SK-N-SH (cell line): ENCODE measurements around the gene WDR86. TPM values are rescaled to one million over a fixed set of nuclear protein-coding genes. Genes with fewer than 3 reads are reported as not detected.

ENCODE experiments used
- CTCF ChIA-PET: fragments of 300-600, 350-600 bp; formaldehyde crosslinking; extraction: SDS; loops from one replicate; lab custom pipeline; 2021; lab: Yijun Ruan, JAX
- POLR2A ChIA-PET: fragments of 350-600 bp; sonication (Branson Sonifier 250); formaldehyde crosslinking; extraction: SDS; loops from one replicate; lab custom pipeline; 2020; ENCODE audit warnings: antibody characterized with exemption, inconsistent platforms; lab: Yijun Ruan, JAX
- DNase-seq: peaks from one replicate; pipeline ENCODE4 v3.0.0; 2012
- H2AFZ ChIP-seq: fragments of 200-600 bp; sonication (generic); 2 replicates; pipeline ENCODE4 v1.8.1; 2016; ENCODE audit warnings: antibody characterized with exemption, mild to moderate bottlenecking, low read depth
- H3F3A ChIP-seq: fragments of 200-600 bp; sonication (generic); replicated peaks from 2 replicates; pipeline ENCODE3; 2016; ENCODE audit warnings: antibody characterized with exemption, mild to moderate bottlenecking; ENCODE audit not compliant: insufficient read depth
- H3K27ac ChIP-seq, 2 experiments: fragments of 200-500 bp in 1 of 2; fragments of 200-600 bp in 1 of 2; sonication (Bioruptor generic) in 1 of 2; sonication (generic), shearing (Covaris generic) in 1 of 2; 2 replicates each; pipeline versions ENCODE4 v1.5.1 to v1.6.1; 2014 to 2016; ENCODE audit warnings: low read depth in 2 of 2, inconsistent platforms in 1 of 2, low read length in 1 of 2, mild to moderate bottlenecking in 1 of 2, mixed read lengths in 1 of 2
- H3K27me3 ChIP-seq: fragments of 200-600 bp; sonication (generic), shearing (Covaris generic); 2 replicates; pipeline ENCODE4 v1.6.1; 2016; ENCODE audit warnings: mixed run types; ENCODE audit not compliant: insufficient read depth
- H3K36me3 ChIP-seq, 2 experiments: fragments of 200-500 bp in 1 of 2; fragments of 200-600 bp in 1 of 2; sonication (Bioruptor generic) in 1 of 2; sonication (generic) in 1 of 2; replicated peaks in 1 of 2; 2 replicates each; pipeline versions ENCODE3 to v1.5.1; 2014 to 2016; ENCODE audit warnings: low read length in 1 of 2, mild to moderate bottlenecking in 1 of 2; ENCODE audit not compliant: insufficient read depth in 2 of 2, control insufficient read depth in 1 of 2
- H3K4me1 ChIP-seq, 2 experiments: fragments of 200-500 bp in 1 of 2; fragments of 200-600 bp in 1 of 2; sonication (Bioruptor generic) in 1 of 2; sonication (generic), shearing (Covaris generic) in 1 of 2; 2 replicates each; pipeline versions ENCODE4 v1.5.1 to v1.6.1; 2014 to 2016; ENCODE audit warnings: low read depth in 1 of 2, low read length in 1 of 2, mixed run types in 1 of 2; ENCODE audit not compliant: insufficient read depth in 2 of 2, control insufficient read depth in 1 of 2
- H3K4me2 ChIP-seq: fragments of 200-600 bp; sonication (generic), shearing (Covaris generic); 2 replicates; pipeline ENCODE4 v1.6.1; 2017; ENCODE audit warnings: mixed run types
- H3K4me3 ChIP-seq, 2 experiments: fragments of 200-500 bp in 1 of 2; fragments of 200-600 bp in 1 of 2; sonication (Bioruptor generic) in 1 of 2; sonication (generic), shearing (Covaris generic) in 1 of 2; 2 replicates each; pipeline versions ENCODE4 v1.5.1 to v1.8.1; 2014 to 2016; ENCODE audit warnings: low read depth in 2 of 2, inconsistent platforms in 1 of 2, low read length in 1 of 2, mild to moderate bottlenecking in 1 of 2, mixed read lengths in 1 of 2, moderate library complexity in 1 of 2
- H3K79me2 ChIP-seq: fragments of 200-600 bp; sonication (generic); 2 replicates; pipeline ENCODE4 v1.8.1; 2017; ENCODE audit warnings: mild to moderate bottlenecking; ENCODE audit not compliant: insufficient read depth
- H3K9ac ChIP-seq: fragments of 200-600 bp; sonication (generic); 2 replicates; pipeline ENCODE4 v1.6.1; 2017; ENCODE audit warnings: mixed run types
- H3K9me2 ChIP-seq: fragments of 200-600 bp; sonication (generic); 2 replicates; pipeline ENCODE4 v1.6.1; 2017; ENCODE audit warnings: mixed run types
- H3K9me3 ChIP-seq: fragments of 200-600 bp; sonication (generic); 2 replicates; pipeline ENCODE4 v1.6.1; 2017; ENCODE audit warnings: mixed run types, mild to moderate bottlenecking, moderate library complexity
- H4K20me1 ChIP-seq: fragments of 200-600 bp; sonication (generic); 2 replicates; pipeline ENCODE4 v1.6.1; 2017; ENCODE audit warnings: mild to moderate bottlenecking, mixed run types; ENCODE audit not compliant: insufficient read depth
- CHD2 ChIP-seq: fragments of 150-350 bp; IDR thresholded peaks from 2 replicates; pipeline ENCODE4 v1.6.1; 2018; ENCODE audit warnings: low read length; ENCODE audit not compliant: partially characterized antibody
- CTCF ChIP-seq: fragments of 200-600 bp; sonication (generic); IDR thresholded peaks from 2 replicates; pipeline ENCODE4 v1.6.1; 2017; ENCODE audit warnings: antibody characterized with exemption, mild to moderate bottlenecking, moderate library complexity
- ELF1 ChIP-seq: IDR thresholded peaks from 2 replicates; pipeline ENCODE4 v1.4.0; 2012
- EP300 ChIP-seq, 2 experiments: IDR thresholded peaks; 2 replicates each; pipeline versions ENCODE4 v1.4.0 to v1.6.1; 2012; ENCODE audit warnings: borderline replicate concordance in 1 of 2, low read depth in 1 of 2, low read length in 1 of 2
- EZH2phosphoT487 ChIP-seq: fragments of 200-600 bp; sonication (generic); IDR thresholded peaks from 2 replicates; pipeline ENCODE4 v1.6.1; 2017; ENCODE audit warnings: low read depth, mixed run types, mild to moderate bottlenecking, antibody characterized with exemption, moderate library complexity, borderline replicate concordance
- FOXJ3 ChIP-seq: sonication (generic); formaldehyde crosslinking; IDR thresholded peaks from 2 replicates; pipeline ENCODE4 v1.5.1; 2020; ENCODE audit warnings: mild to moderate bottlenecking, missing genetic modification reagents
- GABPA ChIP-seq: IDR thresholded peaks from 2 replicates; pipeline ENCODE4 v1.4.0; 2012; ENCODE audit warnings: low read depth, mild to moderate bottlenecking
- GATA2 ChIP-seq: sonication (generic); formaldehyde crosslinking; IDR thresholded peaks from 2 replicates; pipeline ENCODE4 v1.5.0; 2020; ENCODE audit warnings: mild to moderate bottlenecking, missing genetic modification reagents
- IRF3 ChIP-seq: fragments of 150-350 bp; IDR thresholded peaks from 2 replicates; pipeline ENCODE4 v1.6.1; 2016; ENCODE audit warnings: mild to moderate bottlenecking, low read depth, low read length
- MEF2A ChIP-seq: IDR thresholded peaks from 2 replicates; pipeline ENCODE4 v1.4.0; 2012; ENCODE audit warnings: low read depth, borderline replicate concordance
- NFIC ChIP-seq: IDR thresholded peaks from 2 replicates; pipeline ENCODE4 v1.4.0; 2012; ENCODE audit warnings: borderline replicate concordance
- PBX3 ChIP-seq: IDR thresholded peaks from 2 replicates; pipeline ENCODE4; 2012
- POLR2AphosphoS5 ChIP-seq: IDR thresholded peaks from 2 replicates; pipeline ENCODE4 v1.6.1; 2012; ENCODE audit warnings: low read depth, low read length
- RXRA ChIP-seq: IDR thresholded peaks from 2 replicates; pipeline ENCODE4 v1.4.0; 2012; ENCODE audit warnings: low read depth, mild to moderate bottlenecking, borderline replicate concordance
- TCF12 ChIP-seq: IDR thresholded peaks from 2 replicates; pipeline ENCODE4 v1.4.0; 2012
- USF1 ChIP-seq: IDR thresholded peaks from 2 replicates; pipeline ENCODE4 v1.4.0; 2012; ENCODE audit warnings: low read depth, borderline replicate concordance
- USF2 ChIP-seq: fragments of 150-350 bp; IDR thresholded peaks from 2 replicates; pipeline ENCODE4 v1.6.1; 2017; ENCODE audit warnings: antibody characterized with exemption, low read length, low read depth, borderline replicate concordance
- WGBS: methylation state at CpG from one replicate; pipeline ENCODE4 v1.1.6; 2017; ENCODE audit warnings: low lambda C conversion rate; 5-methylcytosine and 5-hydroxymethylcytosine counted together
- polyA plus RNA-seq, 3 experiments: library from polyadenylated mRNA; depleted of rRNA; stranded (reverse); fragments of >200 nt; gene quantifications; 2 replicates each; pipeline ENCODE4 v1.2.3, GENCODE V29; 2012

Gene WDR86
- polyA plus RNA-seq, 1 of the 3 experiments (the other 2 are of a cell fraction) = 1.0 TPM

- TF ChIP-seq CTCF = no peak
Measured at GRCh38 chr7:151451156-151451555, 41.3 kb upstream of the WDR86 start (continued).

- no peaks in the 10 kb centered on the region for H4K20me1 ChIP-seq
- no peak for TF ChIP-seq MEF2A
- TF ChIP-seq RXRA = no peak
- no peak for TF ChIP-seq EZH2phosphoT487
- TF ChIP-seq USF1 = no peak
- no peak for TF ChIP-seq PBX3
- no peak for TF ChIP-seq USF2
- TF ChIP-seq GABPA = no peak
- TF ChIP-seq FOXJ3 = no peak
- TF ChIP-seq IRF3 = no peak
- no peak for TF ChIP-seq NFIC
- TF ChIP-seq POLR2AphosphoS5 = no peak
- no peak for TF ChIP-seq TCF12
- no peak for TF ChIP-seq EP300 (IDR thresholded peaks at IDR 0.05; ENCODE audit: borderline replicate concordance in 1 of 2, low read depth in 1 of 2, low read length in 1 of 2)
- TF ChIP-seq CHD2 = no peak
- no peak for TF ChIP-seq ELF1
- TF ChIP-seq GATA2 (CRISPR knock-in tag) = no peak
- no peaks in the 10 kb centered on the region for H3K27me3 ChIP-seq
- H3K27ac ChIP-seq = no peak overlapping the region
- WGBS = 83% methylated on average over 9 of the region's 9 CpGs
- H3K9me3 ChIP-seq = no peaks in the 10 kb centered on the region
- H3K4me2 ChIP-seq = no peak overlapping the region
- no peak overlapping the region for H3K4me3 ChIP-seq
- CTCF ChIA-PET = interaction anchor here (1.0 to 7.5 kb wide), 13 partner anchors 12 to 135 kb away, joined by 3 to 126 read pairs (median 5); partner anchors contain the start of gene CRYGN
- H3K9ac ChIP-seq = no peak overlapping the region
- no peaks in the 10 kb centered on the region for H3K36me3 ChIP-seq
- no peaks in the 10 kb centered on the region for H3K9me2 ChIP-seq
- DNase-seq = no peak
- H3K79me2 ChIP-seq = no peaks in the 10 kb centered on the region
- POLR2A ChIA-PET = no interaction called here
- H3F3A ChIP-seq = no peaks in the 10 kb centered on the region
- H2AFZ ChIP-seq = no peak overlapping the region
- no peaks in the 10 kb centered on the region; a peak in 1 of 4 replicates for H3K4me1 ChIP-seq
Measured at GRCh38 chr7:151449990-151450389, 40.2 kb upstream of the WDR86 start.
